Kidney glomerular epithelial cell (primary cell): ENCODE data around the gene PTGES2.
"Not testable (repeated sequence)": the region's sequence is repeated elsewhere in the genome, so short reads cannot be mapped to it uniquely, and the experiment has no call there.

Experiments
- DNase-seq: peaks from one replicate; lab custom pipeline; 2025; lab: John Stamatoyannopoulos, UW

Gene PTGES2

DNA sequence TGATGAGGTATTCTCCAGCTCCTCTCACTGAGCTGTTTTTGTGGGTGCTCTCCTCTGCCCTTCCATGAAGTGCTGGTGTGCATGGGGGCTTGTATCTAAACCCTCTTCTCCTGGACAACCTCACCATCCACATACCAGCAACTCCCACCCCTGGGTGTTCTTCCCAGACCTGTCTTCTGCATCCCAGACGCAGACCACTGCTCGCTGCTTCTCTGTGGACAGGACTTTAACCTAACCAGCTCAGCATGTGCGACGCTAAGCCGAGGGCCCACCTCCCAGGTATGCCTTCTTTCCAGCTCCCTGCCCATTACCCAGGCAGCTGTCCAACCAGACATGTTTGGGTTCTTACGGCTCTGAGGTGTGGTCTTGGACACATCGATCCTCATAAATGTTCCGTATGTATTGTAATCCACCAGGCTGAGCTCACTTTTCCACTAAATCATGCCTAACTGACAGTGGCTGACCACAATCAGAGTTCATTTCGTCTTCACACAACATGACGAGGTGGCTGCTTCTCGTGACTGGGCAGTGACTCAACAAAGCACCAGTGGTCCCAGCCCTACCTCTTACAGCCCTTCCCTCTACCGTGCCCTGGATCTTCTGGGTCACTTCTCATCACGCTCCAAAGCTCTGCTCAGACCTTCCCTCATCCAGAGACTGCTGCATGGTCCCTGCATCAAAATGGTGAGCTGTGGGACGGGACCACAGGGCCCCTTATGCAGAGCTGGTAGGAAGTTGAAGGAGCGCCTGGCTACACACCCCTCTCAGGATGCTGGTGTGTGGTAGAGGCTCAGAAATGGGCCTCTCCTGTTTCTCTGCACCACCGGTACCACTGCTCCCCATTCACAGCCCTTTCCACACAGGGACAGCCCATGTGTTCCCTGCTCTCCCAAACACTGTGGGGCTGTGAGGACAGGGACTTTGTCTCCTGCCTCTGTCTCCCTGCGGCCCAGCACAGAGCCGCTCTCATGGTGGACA is 9.6 kb upstream of the PTGES2 start:
- peak; percentile 63 for DNase-seq

GRCh38 chr9:128135561-128135960 is 8.0 kb upstream of the PTGES2 start:
- DNase-seq: not testable (repeated sequence)

DNA sequence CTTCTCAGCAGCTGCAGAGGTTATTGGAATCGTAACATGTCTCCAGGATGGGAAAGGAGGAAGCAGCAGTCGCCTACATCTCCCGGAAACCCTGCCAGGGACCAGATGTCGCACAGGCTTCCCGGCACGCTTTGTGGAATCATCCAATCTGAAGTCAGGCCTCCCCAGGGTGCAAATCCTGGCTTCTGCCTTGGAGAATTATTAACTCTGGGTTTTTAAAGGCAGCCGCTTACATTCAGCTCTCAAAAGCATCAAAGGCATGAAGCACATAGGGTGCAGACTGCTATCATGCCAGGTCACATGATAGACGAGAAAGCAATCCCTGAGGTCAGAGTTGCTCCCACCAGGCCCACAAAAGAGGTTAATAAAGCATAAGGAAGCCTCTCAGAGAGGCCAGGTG is 4.6 kb upstream of the PTGES2 start:
- not testable (repeated sequence) for DNase-seq

DNA sequence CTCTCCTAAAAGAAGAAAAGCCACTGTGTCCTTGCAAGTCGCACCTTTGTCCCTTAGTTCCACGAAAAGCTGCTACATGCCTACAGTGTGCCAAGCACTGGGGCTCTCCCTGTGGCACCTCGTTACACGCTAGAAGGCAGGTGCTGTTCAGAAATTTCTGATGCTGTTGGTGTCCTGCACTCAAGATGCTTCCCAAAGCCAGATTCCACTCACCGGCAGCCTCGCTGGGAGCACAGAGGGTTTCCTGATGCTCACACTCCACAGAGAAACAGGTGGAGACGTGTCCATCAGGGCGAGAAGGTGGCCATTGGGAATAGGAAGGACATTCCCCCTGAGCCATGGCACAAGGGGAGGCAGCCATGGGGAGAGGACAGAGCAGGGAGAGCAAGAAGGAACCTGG is 3.8 kb upstream of the PTGES2 start:
- not testable (repeated sequence) for DNase-seq

DNA sequence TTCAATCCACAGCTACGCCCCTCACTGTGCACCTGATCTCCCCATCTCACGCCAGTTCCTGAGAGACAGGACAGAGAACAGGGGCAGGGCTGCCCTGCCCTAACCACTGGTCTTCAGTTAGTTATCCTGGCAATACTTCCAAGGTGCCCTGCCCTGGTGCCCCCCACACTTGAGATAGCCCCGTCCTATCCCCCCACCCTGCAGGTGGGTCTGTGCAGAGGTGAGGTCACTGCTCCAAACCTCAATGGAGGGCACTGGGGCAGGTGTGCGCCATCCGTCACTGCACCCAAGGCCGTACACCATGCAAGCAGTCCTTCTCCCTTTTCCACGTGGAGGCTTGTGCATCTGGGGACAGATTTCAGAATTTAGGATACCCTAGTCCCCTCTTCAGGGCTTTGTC is 3.1 kb upstream of the PTGES2 start:
- not testable (repeated sequence) for DNase-seq

DNA sequence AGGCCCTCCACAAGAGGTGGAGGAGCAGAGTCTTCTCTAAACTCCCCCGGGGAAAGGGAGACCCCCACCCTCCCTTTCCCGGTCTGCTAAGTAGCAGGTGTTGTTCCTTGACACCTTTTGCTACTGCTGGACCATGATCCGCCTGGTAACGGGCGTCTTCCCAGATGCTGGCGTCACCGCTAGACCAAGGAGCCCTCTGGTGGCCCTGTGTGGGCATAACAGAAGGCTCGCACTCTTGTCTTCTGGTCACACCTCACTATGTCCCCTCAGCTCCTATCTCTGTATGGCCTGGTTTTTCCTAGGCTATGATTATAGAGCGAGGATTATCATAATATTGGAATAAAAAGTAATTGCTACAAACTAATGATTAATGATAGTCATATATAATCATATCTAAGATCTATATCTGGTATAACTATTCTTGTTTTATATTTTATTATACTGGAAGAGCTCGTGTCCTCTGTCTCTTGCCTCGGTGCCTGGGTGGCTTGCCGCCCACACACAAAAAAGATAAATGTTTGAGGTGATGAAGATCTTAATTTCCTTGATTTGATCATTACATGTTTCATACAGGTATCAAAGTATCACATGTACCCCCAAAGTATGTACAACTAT is 2.6 kb upstream of the PTGES2 start:
- not testable (repeated sequence) for DNase-seq

- DNase-seq: no peak
Observed at GRCh38 chr9:128128836-128129590, 1.5 kb upstream of the PTGES2 start.

DNA sequence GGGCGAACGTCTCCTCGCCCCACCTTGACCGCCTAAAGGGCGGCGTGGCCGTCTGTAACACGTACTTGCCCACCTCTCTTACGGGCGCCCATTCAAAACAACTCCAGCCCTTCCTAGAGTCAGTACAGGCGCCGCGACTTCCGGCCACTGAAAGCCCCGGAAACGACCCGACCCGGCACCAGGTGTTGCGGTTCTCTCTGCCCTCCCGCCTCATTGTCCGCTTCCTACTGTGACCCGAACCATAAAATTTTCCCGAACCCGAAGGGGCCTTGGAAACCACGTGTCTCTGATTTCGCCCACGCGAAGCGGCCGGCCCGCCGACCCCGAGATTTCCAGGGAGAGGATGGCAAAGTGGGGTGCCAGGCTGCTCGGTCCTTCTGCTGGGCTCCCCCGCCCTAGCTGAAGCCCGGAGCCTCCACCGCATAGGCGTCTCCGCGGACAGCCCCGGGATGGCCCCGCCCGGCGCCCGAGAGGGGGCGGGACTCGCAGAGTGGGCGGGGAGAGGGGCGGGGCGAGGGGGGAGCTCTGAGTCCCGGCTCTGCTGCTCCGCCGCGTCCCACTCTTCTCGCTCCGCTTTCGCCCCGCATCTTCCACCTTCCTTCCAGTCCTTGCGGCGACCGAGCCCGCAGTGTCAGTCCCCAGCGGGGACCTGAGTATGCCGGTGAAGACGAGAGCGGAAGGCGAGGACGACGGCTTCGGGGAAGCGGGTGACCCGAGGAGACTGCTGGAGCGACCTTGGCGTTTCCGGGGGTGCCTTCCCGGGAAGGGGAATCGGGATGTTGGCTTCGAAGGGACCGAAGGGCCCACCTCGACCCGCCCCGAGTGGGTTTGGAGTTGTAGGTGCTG is 684 bp upstream of the PTGES2 start:
- peak; percentile 78 for DNase-seq

- no peak for DNase-seq
Observed at GRCh38 chr9:128125580-128126354, 1.8 kb downstream of the PTGES2 start.

GRCh38 chr9:128124873-128125579 is 2.5 kb downstream of the PTGES2 start:
- peak; percentile 6 for DNase-seq

DNA sequence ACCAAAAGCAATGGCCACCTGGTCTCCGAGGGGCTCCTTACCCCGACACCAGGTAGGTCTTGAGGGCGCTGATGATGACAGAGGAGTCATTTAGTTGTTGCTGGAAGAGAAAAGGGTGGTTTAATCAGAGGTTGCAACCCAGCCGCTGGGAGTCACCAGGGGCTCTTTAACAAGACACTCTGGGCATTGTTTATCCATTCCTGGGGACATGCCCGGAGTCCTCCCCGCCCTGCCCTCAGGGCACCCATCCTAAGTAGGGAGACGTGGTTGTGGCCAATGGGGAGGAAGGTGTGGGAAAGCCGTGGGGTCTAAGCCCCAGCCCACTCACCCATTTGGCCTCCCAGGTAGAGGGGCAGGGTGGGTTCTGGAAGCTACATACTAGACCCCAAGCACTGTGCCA is 3.1 kb downstream of the PTGES2 start:
- DNase-seq: no peak

GRCh38 chr9:128123451-128124080 is 4.0 kb downstream of the PTGES2 start:
- DNase-seq: no peak

GRCh38 chr9:128122809-128123175 is 4.7 kb downstream of the PTGES2 start:
- DNase-seq: no peak

DNA sequence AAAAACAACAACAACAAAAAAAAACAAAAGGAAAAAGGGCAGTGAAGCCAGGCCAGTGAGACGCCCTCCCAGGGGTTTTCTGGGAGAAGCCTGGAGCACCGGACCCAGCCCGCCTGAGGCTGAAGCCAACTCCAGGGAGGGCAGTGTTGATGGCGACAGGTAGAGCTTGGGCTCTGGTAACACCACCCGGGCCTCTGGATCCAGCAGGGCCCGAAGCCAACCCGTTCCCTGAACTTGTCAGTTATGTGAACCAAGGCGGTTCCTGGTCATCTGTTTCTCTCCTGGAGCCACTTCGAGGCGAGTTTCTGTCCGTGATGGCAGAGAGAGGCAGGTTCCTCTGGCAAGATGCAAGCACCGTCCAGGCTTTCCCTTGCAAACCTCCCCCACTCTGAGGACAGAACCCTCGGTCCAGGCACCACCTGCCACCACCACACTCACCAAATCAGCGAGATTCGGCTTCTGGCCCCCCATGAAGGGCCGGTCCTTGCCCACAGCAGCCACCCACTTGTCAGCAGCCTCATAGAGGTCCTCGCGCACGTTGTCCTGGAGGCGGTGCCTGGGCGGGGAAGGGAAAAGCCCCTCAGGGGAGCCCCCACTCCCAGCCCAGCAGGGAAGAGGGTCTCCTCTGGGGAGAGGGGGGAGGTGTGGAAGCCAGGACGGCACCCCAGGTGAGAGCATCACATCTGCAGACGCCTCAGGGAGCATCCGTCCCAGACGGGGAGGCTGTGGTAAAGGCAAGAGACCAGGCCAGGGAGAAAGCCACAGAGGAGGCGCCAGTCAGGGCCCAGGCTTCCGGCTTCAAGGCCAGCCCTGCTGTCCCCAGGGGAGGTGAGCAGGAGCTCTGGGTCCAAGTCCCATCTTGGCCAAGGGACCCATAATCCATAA is 5.4 kb downstream of the PTGES2 start:
- no peak for DNase-seq

GRCh38 chr9:128121466-128121810 is 6.1 kb downstream of the PTGES2 start:
- no peak for DNase-seq

DNA sequence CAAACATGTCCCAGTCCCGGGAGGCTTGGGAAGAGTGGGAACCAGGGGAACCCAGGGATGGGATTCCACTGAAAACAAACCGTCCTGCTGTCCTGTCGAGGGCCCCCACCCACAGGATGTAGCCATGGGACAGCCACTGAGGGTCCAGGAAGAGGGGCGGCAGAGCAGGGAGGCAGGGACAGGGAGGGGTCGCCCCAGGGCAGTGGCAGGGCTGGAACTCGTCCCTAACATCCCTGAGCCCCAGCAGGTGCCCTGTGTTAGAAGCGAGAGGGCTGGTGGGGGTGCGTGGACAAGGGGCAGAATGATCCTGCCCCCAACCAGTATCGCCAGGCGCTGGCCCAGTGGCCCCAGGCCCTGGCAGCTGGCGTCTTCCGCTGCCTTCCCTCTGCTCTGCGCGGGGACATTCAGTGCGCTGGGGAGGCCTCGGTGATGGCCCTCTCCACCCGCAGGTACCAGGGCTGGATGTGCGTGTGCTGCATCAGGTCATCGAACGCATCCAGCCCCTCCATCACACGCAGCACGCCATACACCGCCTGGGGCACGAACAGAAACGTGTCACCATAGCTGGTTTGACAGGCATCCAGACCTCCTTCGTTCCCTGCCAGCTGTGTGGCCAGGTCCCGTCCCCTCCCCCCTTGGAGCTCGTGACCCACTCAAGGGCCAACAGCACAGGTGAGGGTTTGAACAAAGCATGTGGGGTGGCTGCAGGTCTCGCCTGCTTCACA is 6.6 kb downstream of the PTGES2 start:
- no peak for DNase-seq

- DNase-seq: no peak
Observed at GRCh38 chr9:128120061-128120740, 7.3 kb downstream of the PTGES2 start.
